Osteoblast (primary cell): Measurements from ENCODE around the gene ACACB. TPM values are rescaled to one million over a fixed set of nuclear protein-coding genes. Genes with fewer than 3 reads are reported as not detected.

Source experiments
- DNase-seq: peaks from one replicate; pipeline ENCODE4 v3.0.0; 2011; ENCODE audit warnings: low spot score, mixed read lengths; ENCODE audit not compliant: insufficient read length; ENCODE audit errors: missing footprints
- H2AFZ ChIP-seq: 2 replicates; pipeline ENCODE4 v1.6.0; 2011; ENCODE audit warnings: mild to moderate bottlenecking, low read length
- H3K27ac ChIP-seq: 2 replicates; pipeline ENCODE4 v1.5.1; 2011; ENCODE audit warnings: mild to moderate bottlenecking, low read depth, low read length, moderate library complexity
- H3K27me3 ChIP-seq: 2 replicates; pipeline ENCODE4 v1.6.0; 2012; ENCODE audit warnings: mild to moderate bottlenecking, control low read depth, inconsistent platforms, low read length, moderate library complexity; ENCODE audit not compliant: insufficient read depth
- H3K36me3 ChIP-seq: 2 replicates; pipeline ENCODE4 v1.5.1; 2011; ENCODE audit warnings: mild to moderate bottlenecking, low read length, control low read depth, moderate library complexity; ENCODE audit not compliant: insufficient read depth
- H3K4me1 ChIP-seq: 2 replicates; pipeline ENCODE4 v1.5.1; 2011; ENCODE audit warnings: mild to moderate bottlenecking, low read length, control low read depth, moderate library complexity; ENCODE audit not compliant: insufficient read depth
- H3K4me2 ChIP-seq: 2 replicates; pipeline ENCODE4 v1.6.0; 2011; ENCODE audit warnings: mild to moderate bottlenecking, low read length; ENCODE audit not compliant: insufficient read depth
- H3K4me3 ChIP-seq: fragments of 200-600 bp; sonication (generic); 3 replicates; pipeline ENCODE4 v1.5.1; 2012; ENCODE audit warnings: mild to moderate bottlenecking, low read length, inconsistent platforms; ENCODE audit not compliant: insufficient read depth
- H3K79me2 ChIP-seq: 2 replicates; pipeline ENCODE4 v1.6.0; 2012; ENCODE audit warnings: mild to moderate bottlenecking, low read length, control low read depth, inconsistent platforms; ENCODE audit not compliant: insufficient read depth
- H3K9me3 ChIP-seq: 2 replicates; pipeline ENCODE4 v1.5.1; 2011; ENCODE audit warnings: low read depth, low read length, control low read depth
- H4K20me1 ChIP-seq: 2 replicates; pipeline ENCODE4 v1.6.0; 2012; ENCODE audit warnings: mild to moderate bottlenecking, low read length, control low read depth; ENCODE audit not compliant: insufficient read depth
- CTCF ChIP-seq: IDR thresholded peaks from 2 replicates; pipeline ENCODE4 v1.5.1; 2011; ENCODE audit warnings: mild to moderate bottlenecking, low read depth, low read length, moderate library complexity; ENCODE audit errors: extremely low read depth
- total RNA-seq: library from RNA; depleted of rRNA; stranded (reverse); fragments of >200 nt; gene quantifications from 2 replicates; pipeline ENCODE4 v1.2.3, GENCODE V29; 2012

The ACACB gene
- total RNA-seq, 1 donor, result 13.8 TPM

GRCh38 chr12:109288571-109288970 is 172.2 kb downstream of the ACACB start:
- Histone ChIP-seq H3K4me3 (no peak overlapping the region), H3K79me2 (no peaks in the 10 kb centered on the region), H3K27me3 (no peaks in the 10 kb centered on the region), H3K9me3 (no peaks in the 10 kb centered on the region), H2AFZ (no peak overlapping the region), H3K36me3 (no peaks in the 10 kb centered on the region), H3K4me2 (no peak overlapping the region), H3K4me1 (no peaks in the 10 kb centered on the region), H3K27ac (no peak overlapping the region), H4K20me1 (no peaks in the 10 kb centered on the region)
- no peak for TF ChIP-seq CTCF
- peak; percentile 68 for DNase-seq

GRCh38 chr12:109289004-109289403 is 172.6 kb downstream of the ACACB start:
- H3K4me3 ChIP-seq, result no peak overlapping the region
- H3K4me2 ChIP-seq, result no peak overlapping the region
- TF ChIP-seq CTCF, result no peak
- no peak overlapping the region for H2AFZ ChIP-seq
- no peak overlapping the region for H3K27ac ChIP-seq
- H3K36me3 ChIP-seq, result no peaks in the 10 kb centered on the region
- H4K20me1 ChIP-seq, result no peaks in the 10 kb centered on the region
- no peaks in the 10 kb centered on the region for H3K27me3 ChIP-seq
- no peaks in the 10 kb centered on the region for H3K4me1 ChIP-seq
- no peaks in the 10 kb centered on the region for H3K9me3 ChIP-seq
- H3K79me2 ChIP-seq, result no peaks in the 10 kb centered on the region
- peak; percentile 78 for DNase-seq

- Histone ChIP-seq H3K36me3 (no peaks in the 10 kb centered on the region), H3K4me1 (no peaks in the 10 kb centered on the region), H3K27ac (no peak overlapping the region), H4K20me1 (no peaks in the 10 kb centered on the region), H3K79me2 (no peaks in the 10 kb centered on the region), H3K9me3 (no peaks in the 10 kb centered on the region), H3K4me2 (no peak overlapping the region), H3K4me3 (no peak overlapping the region), H2AFZ (no peak overlapping the region), H3K27me3 (no peaks in the 10 kb centered on the region)
- peak; percentile 62 for DNase-seq
- TF ChIP-seq CTCF, result no peak
Measured at GRCh38 chr12:109289551-109289950, 173.2 kb downstream of the ACACB start.

- no peaks in the 10 kb centered on the region for H3K4me1 ChIP-seq
- H3K4me2 ChIP-seq, result no peak overlapping the region
- H3K9me3 ChIP-seq, result no peaks in the 10 kb centered on the region
- DNase-seq, result peak; percentile 58
- TF ChIP-seq CTCF, result no peak
- no peaks in the 10 kb centered on the region for H4K20me1 ChIP-seq
- no peaks in the 10 kb centered on the region for H3K36me3 ChIP-seq
- H3K27ac ChIP-seq, result no peak overlapping the region
- no peak overlapping the region for H2AFZ ChIP-seq
- H3K27me3 ChIP-seq, result no peaks in the 10 kb centered on the region
- H3K79me2 ChIP-seq, result no peaks in the 10 kb centered on the region
- H3K4me3 ChIP-seq, result no peak overlapping the region
Measured at GRCh38 chr12:109290061-109290460, 173.7 kb downstream of the ACACB start.
